PC-3 (cell line): ENCODE data around the gene C6orf58. TPM values are rescaled to one million over a fixed set of nuclear protein-coding genes. Genes with fewer than 3 reads are reported as not detected.

Experiments used
- ATAC-seq: fragments of 200-7000 bp; cut with Tn5 transposase; 2 replicates; pipeline ENCODE4 v1.9.1; 2020; ENCODE audit warnings: mild to moderate bottlenecking, moderate library complexity
- BruUV-seq: library from RNA; stranded (reverse); fragments of 400-500 nt; replicated peaks from 2 replicates; lab custom pipeline; 2021; lab: Mats Ljungman, UMichigan
- CTCF ChIA-PET: fragments of 300-600 bp; sonication (Branson Sonifier 250); formaldehyde crosslinking; loops from one replicate; lab custom pipeline; 2022; ENCODE audit warnings: antibody characterized with exemption; lab: Charles Lee
- POLR2A ChIA-PET: fragments of 300-600 bp; sonication (Branson Sonifier 250); formaldehyde crosslinking; loops from one replicate; lab custom pipeline; 2022; ENCODE audit warnings: antibody characterized with exemption; ENCODE audit not compliant: unreplicated experiment; lab: Charles Lee
- DNase-seq: peaks from one replicate; pipeline ENCODE4 v3.0.0-alpha.2; 2015
- H2AFZ ChIP-seq: fragments of 300-600 bp; sonication (generic); 2 replicates; pipeline ENCODE4 v1.6.0; 2016; ENCODE audit warnings: antibody characterized with exemption, low read length
- H3F3A ChIP-seq: fragments of 300-600 bp; sonication (generic); one replicate; pipeline ENCODE4 v1.6.0; 2017; ENCODE audit warnings: antibody characterized with exemption, low read length, control low read depth, mild to moderate bottlenecking; ENCODE audit not compliant: unreplicated experiment
- H3K27ac ChIP-seq: fragments of 300-600 bp; sonication (generic); 2 replicates; pipeline ENCODE4 v1.5.1; 2016; ENCODE audit warnings: mild to moderate bottlenecking, low read length
- H3K27me3 ChIP-seq: fragments of 300-600 bp; sonication (generic); 2 replicates; pipeline ENCODE4 v1.6.1; 2016; ENCODE audit warnings: low read length, mixed read lengths
- H3K36me3 ChIP-seq: fragments of 300-600 bp; sonication (generic); 2 replicates; pipeline ENCODE4 v1.6.1; 2016; ENCODE audit warnings: low read depth, mixed run types, low read length, mixed read lengths
- H3K4me1 ChIP-seq: fragments of 300-600 bp; sonication (generic); 2 replicates; pipeline ENCODE4 v1.5.1; 2016; ENCODE audit warnings: low read length; ENCODE audit not compliant: insufficient read depth
- H3K4me2 ChIP-seq: fragments of 300-600 bp; sonication (generic); 2 replicates; pipeline ENCODE4 v1.6.0; 2016; ENCODE audit warnings: low read length
- H3K4me3 ChIP-seq: fragments of 300-600 bp; sonication (generic); 2 replicates; pipeline ENCODE4 v1.5.1; 2016; ENCODE audit warnings: mild to moderate bottlenecking, low read length, mixed read lengths
- H3K79me2 ChIP-seq: fragments of 300-600 bp; sonication (generic); 2 replicates; pipeline ENCODE4 v1.6.1; 2017; ENCODE audit warnings: low read length, mixed read lengths
- H3K9ac ChIP-seq: fragments of 300-600 bp; sonication (generic); 2 replicates; pipeline ENCODE4 v1.6.0; 2016; ENCODE audit warnings: mild to moderate bottlenecking, low read length
- H3K9me2 ChIP-seq: fragments of 300-600 bp; sonication (generic); replicated peaks from 2 replicates; pipeline ENCODE4 v1.6.1; 2016; ENCODE audit warnings: mixed run types, low read length, mixed read lengths
- H3K9me3 ChIP-seq: fragments of 300-600 bp; sonication (generic); 2 replicates; pipeline ENCODE4 v1.6.1; 2016; ENCODE audit warnings: low read length, mixed read lengths
- H4K20me1 ChIP-seq: fragments of 300-600 bp; sonication (generic); 2 replicates; pipeline ENCODE4 v1.6.1; 2016; ENCODE audit warnings: low read length, mixed read lengths
- EZH2 ChIP-seq: fragments of 300-600 bp; sonication (generic); IDR thresholded peaks from one replicate; pipeline ENCODE4 v1.6.1; 2017; ENCODE audit warnings: antibody characterized with exemption, mild to moderate bottlenecking, low read length; ENCODE audit not compliant: unreplicated experiment
- EZH2phosphoT487 ChIP-seq: fragments of 300-600 bp; sonication (generic); IDR thresholded peaks from 2 replicates; pipeline ENCODE4 v1.6.1; 2018; ENCODE audit warnings: mild to moderate bottlenecking, antibody characterized with exemption, low read length, borderline replicate concordance
- intact Hi-C: fragments of 100-400 bp; cut with micrococcal nuclease; formaldehyde crosslinking; loops from 2 replicates; pipeline ENCODE4 v1.9.0; 2023
- total RNA-seq: library from RNA; depleted of rRNA; stranded (reverse); fragments of >200 nt; gene quantifications from 2 replicates; pipeline ENCODE4 v1.2.3, GENCODE V29; 2014
- TF ChIP-seq, protein P1 (sequence below): fragments of 300-600 bp; sonication (generic); conservative IDR thresholded peaks from 2 replicates; pipeline ENCODE4 v1.5.1; 2017; ENCODE audit warnings: antibody characterized with exemption, low read depth, mild to moderate bottlenecking, low read length

Gene C6orf58
- total RNA-seq, 1 experiment from 2014 or later: not detected

DNA sequence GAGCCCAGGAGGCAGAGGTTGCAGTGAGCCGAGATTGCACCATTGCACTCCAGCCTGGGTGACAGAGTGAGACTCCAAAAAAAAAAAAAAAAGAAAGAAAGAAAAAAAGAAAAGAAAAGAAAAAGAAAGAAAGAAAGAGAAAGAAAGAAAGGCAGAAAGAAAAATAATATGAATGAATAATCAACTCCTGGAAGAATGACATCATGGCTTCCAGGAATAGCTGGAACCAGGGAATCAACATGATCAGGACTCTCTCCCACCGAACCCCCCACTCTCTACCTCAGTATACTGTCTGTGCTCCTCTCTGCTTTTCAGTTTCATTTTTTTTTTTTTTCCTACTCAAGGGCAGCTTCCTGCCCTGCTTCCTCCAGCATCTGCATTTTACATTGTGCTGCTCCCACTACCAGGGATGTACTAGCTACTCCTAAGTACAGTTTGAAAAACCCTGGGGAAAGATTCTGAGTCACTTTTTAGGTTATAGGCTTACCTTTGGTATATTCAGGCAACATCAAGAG is 38.2 kb upstream of the C6orf58 start:
- Histone ChIP-seq H3K4me1 (no peaks in the 10 kb centered on the region), H4K20me1 (no peaks in the 10 kb centered on the region), H3K36me3 (no peaks in the 10 kb centered on the region), H3K9me2 (no peaks in the 10 kb centered on the region), H3K4me3 (no peak overlapping the region), H2AFZ (no peak overlapping the region), H3K79me2 (no peaks in the 10 kb centered on the region), H3K4me2 (no peak overlapping the region), H3K9me3 (no peaks in the 10 kb centered on the region), H3K27ac (no peak overlapping the region), H3F3A (no peaks in the 10 kb centered on the region), H3K9ac (no peak overlapping the region), H3K27me3 (no peaks in the 10 kb centered on the region)
- DNase-seq: no peak
- TF ChIP-seq, protein P1, sequence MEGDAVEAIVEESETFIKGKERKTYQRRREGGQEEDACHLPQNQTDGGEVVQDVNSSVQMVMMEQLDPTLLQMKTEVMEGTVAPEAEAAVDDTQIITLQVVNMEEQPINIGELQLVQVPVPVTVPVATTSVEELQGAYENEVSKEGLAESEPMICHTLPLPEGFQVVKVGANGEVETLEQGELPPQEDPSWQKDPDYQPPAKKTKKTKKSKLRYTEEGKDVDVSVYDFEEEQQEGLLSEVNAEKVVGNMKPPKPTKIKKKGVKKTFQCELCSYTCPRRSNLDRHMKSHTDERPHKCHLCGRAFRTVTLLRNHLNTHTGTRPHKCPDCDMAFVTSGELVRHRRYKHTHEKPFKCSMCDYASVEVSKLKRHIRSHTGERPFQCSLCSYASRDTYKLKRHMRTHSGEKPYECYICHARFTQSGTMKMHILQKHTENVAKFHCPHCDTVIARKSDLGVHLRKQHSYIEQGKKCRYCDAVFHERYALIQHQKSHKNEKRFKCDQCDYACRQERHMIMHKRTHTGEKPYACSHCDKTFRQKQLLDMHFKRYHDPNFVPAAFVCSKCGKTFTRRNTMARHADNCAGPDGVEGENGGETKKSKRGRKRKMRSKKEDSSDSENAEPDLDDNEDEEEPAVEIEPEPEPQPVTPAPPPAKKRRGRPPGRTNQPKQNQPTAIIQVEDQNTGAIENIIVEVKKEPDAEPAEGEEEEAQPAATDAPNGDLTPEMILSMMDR: no peak
- TF ChIP-seq EZH2 (no peak), EZH2phosphoT487 (no peak)
- no TSS peak for BruUV-seq
- intact Hi-C loops: loop anchor here (1.0 to 2.0 kb wide), 2 partner anchors 74 to 236 kb away; no protein-coding TSS in a partner anchor
- POLR2A ChIA-PET: no interaction called here
- CTCF ChIA-PET: interaction anchor here (0.7 to 1.3 kb wide), 4 partner anchors 23 to 1239 kb away, joined by 3 to 4 read pairs (median 3); no protein-coding TSS in a partner anchor
- ATAC-seq: 0 out of 2 replicates have a peak, but pooled peaks have one; percentile 20

DNA sequence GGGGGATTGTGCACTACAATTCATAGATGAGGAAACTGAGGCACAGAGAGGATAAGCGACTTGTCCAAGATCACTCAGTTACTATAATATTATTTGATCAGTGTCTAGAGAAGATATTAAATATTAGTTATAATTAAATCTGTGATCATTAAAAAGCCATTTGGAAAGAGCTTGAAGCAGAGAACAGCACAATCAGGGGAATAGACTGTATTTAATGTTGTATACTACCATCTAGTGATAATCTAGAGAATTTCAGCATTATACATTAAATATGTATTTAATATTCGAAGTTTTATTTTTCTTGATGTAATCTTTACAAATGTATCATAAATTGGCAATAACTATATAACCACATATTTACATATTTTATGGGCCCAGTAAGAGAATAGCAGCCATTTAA is 37.7 kb upstream of the C6orf58 start:
- H3F3A ChIP-seq: no peaks in the 10 kb centered on the region
- POLR2A ChIA-PET: interaction anchor here (0.6 kb wide), 1 partner anchor 210 kb away, joined by 3 read pairs; no protein-coding TSS in a partner anchor
- no peaks in the 10 kb centered on the region for H3K9me3 ChIP-seq
- CTCF ChIA-PET: interaction anchor here (0.6 to 1.3 kb wide), 6 partner anchors 9 to 1239 kb away, joined by 3 to 5 read pairs (median 4); no protein-coding TSS in a partner anchor
- H4K20me1 ChIP-seq: no peaks in the 10 kb centered on the region
- H2AFZ ChIP-seq: no peak overlapping the region
- no peaks in the 10 kb centered on the region for H3K79me2 ChIP-seq
- no peak overlapping the region for H3K9ac ChIP-seq
- intact Hi-C loops: loop anchor here (1.0 to 2.0 kb wide), 2 partner anchors 74 to 236 kb away; no protein-coding TSS in a partner anchor
- ATAC-seq: peak; percentile 35
- H3K9me2 ChIP-seq: no peaks in the 10 kb centered on the region
- no peaks in the 10 kb centered on the region for H3K27me3 ChIP-seq
- no peaks in the 10 kb centered on the region for H3K4me1 ChIP-seq
- BruUV-seq: no TSS peak
- no peak overlapping the region for H3K4me2 ChIP-seq
- no peak for TF ChIP-seq EZH2phosphoT487
- TF ChIP-seq, protein P1: peak; percentile 52; the same call in 1 of the 2 replicates
- no peaks in the 10 kb centered on the region for H3K36me3 ChIP-seq
- H3K4me3 ChIP-seq: no peak overlapping the region
- peak; percentile 34 for DNase-seq
- no peak overlapping the region for H3K27ac ChIP-seq

DNA sequence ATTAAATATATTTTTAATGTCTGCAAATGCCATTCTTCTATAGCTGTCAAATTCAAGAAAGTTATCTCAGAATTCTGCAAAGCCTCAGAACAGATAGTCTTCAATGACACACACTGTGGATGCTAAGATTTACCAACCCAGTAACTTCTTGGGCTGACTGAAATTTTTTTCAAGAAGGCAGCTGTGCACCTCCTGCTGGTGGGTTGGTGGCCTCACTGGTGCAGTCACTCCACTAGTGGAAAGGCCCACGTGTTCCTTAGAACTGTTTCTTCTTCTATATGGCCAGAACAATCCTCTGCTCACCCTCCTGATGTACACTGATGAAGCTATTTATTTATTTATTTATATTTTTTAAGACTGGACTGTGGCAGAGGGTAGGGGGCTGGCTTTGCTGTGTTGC is 29.8 kb upstream of the C6orf58 start:
- H2AFZ ChIP-seq: no peak overlapping the region
- ChIA-PET CTCF (no interaction called here), POLR2A (no interaction called here)
- H3K4me1 ChIP-seq: no peaks in the 10 kb centered on the region
- no peaks in the 10 kb centered on the region for H3K9me3 ChIP-seq
- H3K27me3 ChIP-seq: no peaks in the 10 kb centered on the region
- ATAC-seq (no peak), DNase-seq (peak; percentile 5)
- BruUV-seq: no TSS peak
- TF ChIP-seq EZH2: no peak
- TF ChIP-seq, protein P1: peak; percentile 34; the same call in 1 of the 2 replicates
- H3K4me2 ChIP-seq: no peak overlapping the region
- H3F3A ChIP-seq: no peaks in the 10 kb centered on the region
- intact Hi-C loops: loop anchor here (10.0 kb wide), 1 partner anchor 352 kb away; no protein-coding TSS in a partner anchor
- no peak overlapping the region for H3K4me3 ChIP-seq
- no peaks in the 10 kb centered on the region for H3K79me2 ChIP-seq
- H3K9me2 ChIP-seq: no peaks in the 10 kb centered on the region
- H3K27ac ChIP-seq: no peak overlapping the region
- H3K9ac ChIP-seq: no peak overlapping the region
- H4K20me1 ChIP-seq: no peaks in the 10 kb centered on the region
- no peaks in the 10 kb centered on the region for H3K36me3 ChIP-seq
